HEK293 (cell line): ENCODE data around the gene LINS1.

ENCODE experiments used
- CTCF ChIA-PET: fragments of 350-600 bp; formaldehyde crosslinking; extraction: SDS; loops from one replicate; lab custom pipeline; 2021; ENCODE audit warnings: antibody characterized with exemption; lab: Yijun Ruan, JAX
- POLR2A ChIA-PET: fragments of 300-600 bp; formaldehyde crosslinking; extraction: SDS; loops from one replicate; lab custom pipeline; 2020; ENCODE audit warnings: antibody characterized with exemption, inconsistent platforms; lab: Yijun Ruan, JAX
- H3K27ac ChIP-seq: fragments of 200-500 bp; sonication (Bioruptor generic); 2 replicates; pipeline ENCODE4 v1.5.1; 2014; ENCODE audit warnings: low read depth, low read length, control low read depth, inconsistent platforms; ENCODE audit errors: extremely low read depth
- H3K36me3 ChIP-seq, 2 experiments: fragments of 200-500 bp in 1 of 2; sonication (Bioruptor generic) in 1 of 2; 1 replicate in 1 of 2; 2 replicates in 1 of 2; pipeline ENCODE4 v1.5.1; 2014 to 2017; ENCODE audit warnings: inconsistent platforms in 2 of 2, low read length in 2 of 2; ENCODE audit not compliant: control insufficient read depth in 2 of 2, insufficient read depth in 1 of 2
- H3K4me1 ChIP-seq: fragments of 200-500 bp; sonication (Bioruptor generic); 2 replicates; pipeline ENCODE4 v1.5.1; 2014; ENCODE audit warnings: mild to moderate bottlenecking, low read length, inconsistent platforms; ENCODE audit not compliant: control insufficient read depth, insufficient read depth
- H3K4me3 ChIP-seq: 2 replicates; pipeline ENCODE4 v1.5.1; 2011; ENCODE audit warnings: low read depth, mild to moderate bottlenecking, control low read depth, low read length, moderate library complexity
- H3K9me3 ChIP-seq: fragments of 200-500 bp; sonication (Bioruptor generic); 2 replicates; pipeline ENCODE4 v1.5.1; 2014; ENCODE audit warnings: low read depth, low read length, inconsistent platforms; ENCODE audit not compliant: control insufficient read depth, insufficient read depth
- BCL6B ChIP-seq: fragments of 450-650 bp; formaldehyde crosslinking; IDR thresholded peaks from 2 replicates; pipeline ENCODE4 v1.5.1; 2017; ENCODE audit warnings: missing biosample characterization, missing genetic modification characterization
- IKZF3 ChIP-seq: fragments of 450-650 bp; IDR thresholded peaks from 2 replicates; pipeline ENCODE4 v1.5.0; 2018; ENCODE audit warnings: missing biosample characterization, mild to moderate bottlenecking, missing genetic modification characterization, moderate library complexity
- MEIS1 ChIP-seq: sonication (generic); formaldehyde crosslinking; IDR thresholded peaks from 2 replicates; pipeline ENCODE4 v1.8.1; 2022; ENCODE audit warnings: missing genetic modification reagents, mild to moderate bottlenecking, borderline replicate concordance
- OSR2 ChIP-seq: fragments of 450-650 bp; formaldehyde crosslinking; IDR thresholded peaks from 2 replicates; pipeline ENCODE4 v1.5.1; 2016; ENCODE audit warnings: missing biosample characterization, missing genetic modification characterization
- PATZ1 ChIP-seq: fragments of 450-650 bp; formaldehyde crosslinking; IDR thresholded peaks from 2 replicates; pipeline ENCODE4 v1.5.1; 2016; ENCODE audit warnings: missing biosample characterization, missing genetic modification characterization
- PRDM10 ChIP-seq: fragments of 450-650 bp; formaldehyde crosslinking; IDR thresholded peaks from 2 replicates; pipeline ENCODE4 v1.5.1; 2016; ENCODE audit warnings: missing biosample characterization, missing genetic modification characterization
- TCF7L2 ChIP-seq: IDR thresholded peaks from 2 replicates; pipeline ENCODE4 v1.6.1; 2011; ENCODE audit warnings: low read depth, mild to moderate bottlenecking, inconsistent platforms, low read length, moderate library complexity, borderline replicate concordance
- ZBTB44 ChIP-seq: fragments of 450-650 bp; IDR thresholded peaks from 2 replicates; pipeline ENCODE4 v1.5.1; 2018; ENCODE audit warnings: missing biosample characterization, mild to moderate bottlenecking, missing genetic modification characterization
- ZFP69B ChIP-seq: fragments of 450-650 bp; formaldehyde crosslinking; IDR thresholded peaks from 2 replicates; pipeline ENCODE4 v1.5.1; 2016; ENCODE audit warnings: missing biosample characterization, missing genetic modification characterization
- ZNF18 ChIP-seq: fragments of 450-650 bp; formaldehyde crosslinking; IDR thresholded peaks from 2 replicates; pipeline ENCODE4 v1.5.1; 2016; ENCODE audit warnings: missing biosample characterization, missing genetic modification characterization
- ZNF248 ChIP-seq: fragments of 450-650 bp; formaldehyde crosslinking; IDR thresholded peaks from 2 replicates; pipeline ENCODE4 v1.5.1; 2017; ENCODE audit warnings: missing biosample characterization, missing genetic modification characterization
- ZNF548 ChIP-seq: fragments of 450-650 bp; formaldehyde crosslinking; IDR thresholded peaks from 2 replicates; pipeline ENCODE4 v1.5.1; 2016; ENCODE audit warnings: missing biosample characterization, missing genetic modification characterization
- ZNF560 ChIP-seq: fragments of 450-650 bp; formaldehyde crosslinking; IDR thresholded peaks from 2 replicates; pipeline ENCODE4 v1.5.1; 2017; ENCODE audit warnings: missing biosample characterization, missing genetic modification characterization, borderline replicate concordance
- ZNF654 ChIP-seq: fragments of 450-650 bp; formaldehyde crosslinking; IDR thresholded peaks from 2 replicates; pipeline ENCODE4 v1.5.1; 2016; ENCODE audit warnings: low read depth, missing biosample characterization, missing genetic modification characterization
- ZNF664 ChIP-seq: fragments of 450-650 bp; formaldehyde crosslinking; IDR thresholded peaks from 2 replicates; pipeline ENCODE4 v1.5.1; 2016; ENCODE audit warnings: missing biosample characterization, missing genetic modification characterization
- ZNF701 ChIP-seq: fragments of 450-650 bp; formaldehyde crosslinking; IDR thresholded peaks from 2 replicates; pipeline ENCODE4 v1.5.1; 2016; ENCODE audit warnings: missing biosample characterization, missing genetic modification characterization
- ZNF76 ChIP-seq: fragments of 450-650 bp; formaldehyde crosslinking; IDR thresholded peaks from 2 replicates; pipeline ENCODE4; 2016; ENCODE audit warnings: low read depth, missing biosample characterization, missing genetic modification characterization, borderline replicate concordance
- ZNF837 ChIP-seq: fragments of 450-650 bp; formaldehyde crosslinking; IDR thresholded peaks from 2 replicates; pipeline ENCODE4 v1.5.1; 2016; ENCODE audit warnings: missing biosample characterization, missing genetic modification characterization
- ZSCAN16 ChIP-seq: fragments of 450-650 bp; formaldehyde crosslinking; IDR thresholded peaks from 2 replicates; pipeline ENCODE4 v1.5.1; 2016; ENCODE audit warnings: missing biosample characterization, missing genetic modification characterization
- ZSCAN23 ChIP-seq: fragments of 450-650 bp; formaldehyde crosslinking; IDR thresholded peaks from 2 replicates; pipeline ENCODE4 v1.5.1; 2016; ENCODE audit warnings: missing biosample characterization, missing genetic modification characterization

LINS1 gene

GRCh38 chr15:100615801-100616200 lies 13.8 kb upstream of the LINS1 start:
- CTCF ChIA-PET: interaction anchor here (1.0 to 1.5 kb wide), 4 partner anchors 266 to 393 kb away, joined by 4 to 8 read pairs (median 6); partner anchors contain the start of gene ADAMTS17
- POLR2A ChIA-PET: no interaction called here

GRCh38 chr15:100614918-100615317 lies 12.9 kb upstream of the LINS1 start:
- peaks cover 41 to 56% of the 10 kb centered on the region in 2 experiments for H3K36me3 ChIP-seq
- no peak overlapping the region for H3K27ac ChIP-seq
- H3K4me1 ChIP-seq: no peaks in the 10 kb centered on the region
- ChIA-PET CTCF (interaction anchor here (0.5 to 1.5 kb wide), 6 partner anchors 12 to 393 kb away, joined by 3 to 8 read pairs (median 4); partner anchors contain the start of gene ADAMTS17), POLR2A (interaction anchor here (0.7 kb wide), 1 partner anchor 58 kb away, joined by 5 read pairs; no protein-coding TSS in a partner anchor)
- no peak overlapping the region for H3K4me3 ChIP-seq
- TF ChIP-seq ZNF548 (tag by site-specific recombination): no peak
- no peak for TF ChIP-seq ZSCAN23
- TF ChIP-seq ZNF248 (tag by site-specific recombination): no peak
- no peak for TF ChIP-seq ZSCAN16 (tag by site-specific recombination)
- TF ChIP-seq PRDM10 (tag by site-specific recombination): no peak
- no peak for TF ChIP-seq ZBTB44 (tag by site-specific recombination)
- no peak for TF ChIP-seq ZFP69B (tag by site-specific recombination)
- no peak for TF ChIP-seq TCF7L2
- TF ChIP-seq ZNF560 (tag by site-specific recombination): no peak
- no peak for TF ChIP-seq ZNF837 (tag by site-specific recombination)
- TF ChIP-seq ZNF76: no peak
- no peak for TF ChIP-seq PATZ1 (tag by site-specific recombination)
- no peak for TF ChIP-seq BCL6B (tag by site-specific recombination)
- no peak for TF ChIP-seq ZNF664
- TF ChIP-seq ZNF701 (tag by site-specific recombination): no peak
- no peak for TF ChIP-seq ZNF18 (tag by site-specific recombination)
- H3K9me3 ChIP-seq: no peaks in the 10 kb centered on the region

More at GRCh38 chr15:100615801-100616200, 13.8 kb upstream of the LINS1 start:
- Histone ChIP-seq H3K36me3 (peaks cover 32 to 57% of the 10 kb centered on the region in 2 experiments), H3K4me1 (no peaks in the 10 kb centered on the region), H3K4me3 (no peak overlapping the region), H3K27ac (no peak overlapping the region), H3K9me3 (no peaks in the 10 kb centered on the region)
- TF ChIP-seq ZNF654 (tag by site-specific recombination) (no peak), OSR2 (tag by site-specific recombination) (no peak), MEIS1 (CRISPR knock-in tag) (no peak), IKZF3 (no peak)
